LNCaP clone FGC (cell line): ENCODE data around the gene RAB30.

Source experiments
- DNase-seq: peaks from one replicate; pipeline ENCODE4 v3.0.0-alpha.2; 2011; ENCODE audit warnings: low read depth
- H3K4me3 ChIP-seq: 2 replicates; pipeline ENCODE4 v1.5.1; 2011; ENCODE audit warnings: mild to moderate bottlenecking, low read depth, low read length, control low read depth
- CTCF ChIP-seq: IDR thresholded peaks from 2 replicates; pipeline ENCODE4 v1.5.1; 2012; ENCODE audit warnings: mild to moderate bottlenecking; ENCODE audit not compliant: control insufficient read depth, insufficient read depth; ENCODE audit errors: extremely low read depth

The RAB30 gene

GRCh38 chr11:83092488-83093384, 21.0 kb upstream of the RAB30 start:
- DNase-seq, result peak; percentile 83
- TF ChIP-seq CTCF, result no peak
- H3K4me3 ChIP-seq, result no peak overlapping the region

- no peak for DNase-seq
- no peak for TF ChIP-seq CTCF
- H3K4me3 ChIP-seq, result no peak overlapping the region
Measured at GRCh38 chr11:83088965-83089364, 17.3 kb upstream of the RAB30 start.

GRCh38 chr11:83087035-83087434, 15.3 kb upstream of the RAB30 start:
- peak; percentile 56 for TF ChIP-seq CTCF
- no peak overlapping the region for H3K4me3 ChIP-seq
- peak; percentile 75 for DNase-seq

GRCh38 chr11:83079820-83080219, 8.1 kb upstream of the RAB30 start:
- H3K4me3 ChIP-seq, result no peak overlapping the region
- TF ChIP-seq CTCF, result no peak
- no peak for DNase-seq

- DNase-seq, result no peak
- H3K4me3 ChIP-seq, result no peak overlapping the region
- TF ChIP-seq CTCF, result no peak
Measured at GRCh38 chr11:83078269-83078668, 6.6 kb upstream of the RAB30 start.

GRCh38 chr11:83073884-83074283, 2.2 kb upstream of the RAB30 start:
- H3K4me3 ChIP-seq, result no peak overlapping the region
- no peak for TF ChIP-seq CTCF
- DNase-seq, result no peak

- peak overlapping the region; percentile 97 for H3K4me3 ChIP-seq
- no peak for DNase-seq
- TF ChIP-seq CTCF, result no peak
Measured at GRCh38 chr11:83073258-83073657, 1.6 kb upstream of the RAB30 start.
